Stomach (tissue), 4 donors: Measurements from ENCODE around the gene CABLES2.

Experiments
- CTCF ChIP-seq, 7 experiments: fragments of 450-650 bp in 4 of 7; fragments of 200-600 bp in 3 of 7; sonication (generic) in 3 of 7; IDR thresholded peaks; one replicate each; pipeline ENCODE4 v1.5.1; 2016 to 2019; ENCODE audit warnings: antibody characterized with exemption in 7 of 7, control low read depth in 2 of 7, mild to moderate bottlenecking in 1 of 7
- EP300 ChIP-seq: sonication (generic); formaldehyde crosslinking; IDR thresholded peaks from one replicate; pipeline ENCODE4 v1.6.1; 2017; ENCODE audit warnings: antibody characterized with exemption

- TF ChIP-seq CTCF (IDR thresholded peaks at IDR 0.05) (no peak), EP300 (no peak)
These were observed 37.3 kb downstream of the CABLES2 start for GRCh38 chr20:62369815-62370114.
